Activated CD8-positive, alpha-beta T cell treated with anti-CD3 and anti-CD28 coated beads, Interleukin-2, amount 10 ng/mL, durations not matched to agents 7 days and 5 days (primary cell): Measurements from ENCODE around the gene PCSK6. TPM values are rescaled to one million over a fixed set of nuclear protein-coding genes. Genes with fewer than 3 reads are reported as not detected.

Experiments
- ATAC-seq: fragments of 150-1000 bp; cut with Tn5 transposase; one replicate; pipeline ENCODE4 v1.10.0; 2021; ENCODE audit warnings: moderate library complexity
- CTCF ChIA-PET: fragments of 350-600 bp; sonication (Branson Sonifier 250); formaldehyde crosslinking; loops from one replicate; lab custom pipeline; 2021; ENCODE audit warnings: antibody characterized with exemption; lab: Charles Lee
- POLR2A ChIA-PET: fragments of 350-600 bp; sonication (Branson Sonifier 250); formaldehyde crosslinking; loops from one replicate; lab custom pipeline; 2021; ENCODE audit warnings: antibody characterized with exemption; lab: Charles Lee
- DNase-seq: peaks from one replicate; pipeline ENCODE4 v3.0.0-alpha.2; 2020
- H3K27ac Mint-ChIP-seq: one replicate; pipeline ENCODE4 v1.8.0; 2021; ENCODE audit warnings: mild to moderate bottlenecking, mixed read lengths
- H3K27me3 Mint-ChIP-seq: one replicate; pipeline ENCODE4 v1.8.0; 2021; ENCODE audit warnings: low read depth, mixed read lengths
- H3K36me3 Mint-ChIP-seq: one replicate; pipeline ENCODE4 v1.8.0; 2021; ENCODE audit warnings: low read depth, mixed read lengths
- H3K4me1 Mint-ChIP-seq: one replicate; pipeline ENCODE4 v1.8.0; 2021; ENCODE audit warnings: low read depth, mixed read lengths
- H3K4me3 Mint-ChIP-seq: one replicate; pipeline ENCODE4 v1.8.0; 2021; ENCODE audit warnings: mild to moderate bottlenecking, mixed read lengths
- H3K9me3 Mint-ChIP-seq: one replicate; pipeline ENCODE4 v1.8.0; 2022; ENCODE audit warnings: mixed read lengths; ENCODE audit not compliant: insufficient read depth
- total RNA-seq, 2 experiments: library from RNA; stranded (reverse); gene quantifications; one replicate each; pipeline ENCODE4 v1.2.3, GENCODE V29; 2021

Gene PCSK6
- total RNA-seq, 2 experiments from 2014 or later = 0.68 to 0.76 TPM

DNA sequence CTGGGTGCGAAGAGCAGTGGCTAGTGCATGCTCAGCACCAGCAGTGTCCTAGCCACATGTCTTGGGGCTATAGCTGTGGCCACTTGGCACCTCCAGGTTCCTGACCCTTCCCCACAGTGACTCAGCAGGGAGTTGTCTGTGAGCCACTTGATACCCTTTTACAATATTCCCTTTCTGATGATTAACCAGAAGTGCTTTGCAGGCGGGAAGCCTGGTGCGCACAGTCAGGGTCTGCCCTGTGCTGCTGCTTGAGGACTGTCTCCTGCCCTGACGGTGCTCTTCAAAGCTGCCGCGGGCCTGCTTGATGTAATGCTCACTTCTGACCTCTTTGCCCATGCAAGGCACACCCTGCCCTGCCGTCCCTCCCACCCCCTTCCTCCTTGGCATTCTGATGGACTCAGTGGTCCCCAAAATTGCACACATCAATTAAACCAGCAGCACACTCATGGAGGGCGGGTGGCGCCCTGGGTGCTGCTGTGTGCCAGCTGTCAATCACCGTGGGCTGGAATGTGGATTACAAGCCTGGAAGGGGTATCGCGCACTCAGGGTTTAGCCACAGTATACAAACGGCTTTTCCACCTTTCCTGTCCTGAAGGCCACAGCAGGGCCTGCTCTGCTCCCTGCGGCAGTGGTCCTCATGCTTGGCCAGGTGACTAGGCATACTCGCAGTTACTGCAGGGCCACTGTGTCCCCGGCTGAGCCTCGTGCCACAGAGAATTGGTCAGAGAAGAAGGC is 40.9 kb upstream of the PCSK6 start:
- Mint-ChIP-seq H3K36me3 (no peaks in the 10 kb centered on the region), H3K4me3 (no peak overlapping the region), H3K27me3 (no peaks in the 10 kb centered on the region), H3K27ac (no peak overlapping the region), H3K4me1 (no peaks in the 10 kb centered on the region), H3K9me3 (no peaks in the 10 kb centered on the region)
- CTCF ChIA-PET = no interaction called here
- POLR2A ChIA-PET = no interaction called here
- DNase-seq (peak; percentile 11), ATAC-seq (no peak)

DNA sequence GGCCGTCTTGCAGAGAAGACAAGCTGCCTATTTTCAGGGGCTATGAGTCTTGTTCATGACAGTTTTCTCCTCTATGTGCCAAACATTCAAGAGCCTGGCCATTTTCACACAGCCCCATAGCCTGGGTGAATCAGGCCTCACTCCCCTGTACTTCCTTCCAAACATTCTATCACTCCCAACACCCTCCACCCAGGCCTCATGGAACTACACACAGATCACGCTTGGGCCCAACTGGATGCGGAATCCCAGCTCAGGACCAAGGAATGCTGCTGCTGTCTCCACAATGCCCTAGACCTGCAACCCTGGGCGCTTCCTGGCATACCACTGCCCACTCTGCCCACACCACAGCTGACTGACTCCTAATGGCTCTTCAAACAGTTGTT is 39.4 kb upstream of the PCSK6 start:
- Mint-ChIP-seq H3K4me1 (no peaks in the 10 kb centered on the region), H3K36me3 (no peaks in the 10 kb centered on the region), H3K4me3 (no peak overlapping the region), H3K27ac (no peak overlapping the region), H3K27me3 (no peaks in the 10 kb centered on the region), H3K9me3 (no peaks in the 10 kb centered on the region)
- POLR2A ChIA-PET = no interaction called here
- DNase-seq (no peak), ATAC-seq (no peak)
- CTCF ChIA-PET = no interaction called here

DNA sequence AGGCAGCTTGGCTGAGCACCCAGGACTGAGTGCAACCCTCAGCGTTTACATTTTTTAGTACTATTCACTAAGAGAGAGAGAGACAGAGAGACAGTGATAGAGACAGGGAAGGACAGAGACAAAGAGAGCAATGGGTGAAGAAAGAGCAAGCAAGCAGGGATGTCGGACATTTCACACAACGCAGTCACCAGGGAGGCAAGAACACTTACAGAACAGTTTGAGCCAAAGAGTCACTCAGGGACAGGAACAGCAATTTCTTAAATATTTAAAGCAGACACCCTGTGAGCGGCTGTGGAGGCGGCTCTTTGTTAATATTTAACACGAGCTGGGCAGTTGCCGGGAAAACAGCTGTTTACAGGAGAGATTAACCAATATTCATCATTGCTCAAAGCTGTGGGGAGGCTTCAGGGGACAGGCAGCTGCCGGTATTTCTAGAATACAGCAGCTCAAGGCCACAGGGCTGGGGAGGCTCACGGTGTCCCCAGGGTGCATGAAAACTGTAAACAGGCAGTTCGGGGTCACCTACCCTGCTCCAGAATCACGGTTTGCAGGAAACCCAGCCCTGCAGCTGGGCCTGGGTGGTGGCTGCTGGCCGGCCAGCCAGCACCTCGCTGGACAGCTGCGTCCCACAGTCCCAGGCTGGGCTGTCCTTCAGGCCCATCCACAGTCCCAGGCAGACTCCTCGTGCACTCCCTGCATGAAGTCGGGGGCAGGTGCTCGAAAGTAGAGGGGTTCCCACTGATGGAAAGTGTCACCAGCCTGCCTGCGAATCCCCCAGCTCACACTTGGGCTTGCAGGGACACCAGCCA is 38.8 kb upstream of the PCSK6 start:
- ATAC-seq (no peak), DNase-seq (peak; percentile 17)
- Mint-ChIP-seq H3K36me3 (no peaks in the 10 kb centered on the region), H3K27me3 (no peaks in the 10 kb centered on the region), H3K9me3 (no peaks in the 10 kb centered on the region), H3K4me1 (no peaks in the 10 kb centered on the region), H3K27ac (no peak overlapping the region), H3K4me3 (no peak overlapping the region)
- ChIA-PET POLR2A (no interaction called here), CTCF (interaction anchor here (1.6 kb wide), 1 partner anchor 26 kb away, joined by 4 read pairs; no protein-coding TSS in a partner anchor)

DNA sequence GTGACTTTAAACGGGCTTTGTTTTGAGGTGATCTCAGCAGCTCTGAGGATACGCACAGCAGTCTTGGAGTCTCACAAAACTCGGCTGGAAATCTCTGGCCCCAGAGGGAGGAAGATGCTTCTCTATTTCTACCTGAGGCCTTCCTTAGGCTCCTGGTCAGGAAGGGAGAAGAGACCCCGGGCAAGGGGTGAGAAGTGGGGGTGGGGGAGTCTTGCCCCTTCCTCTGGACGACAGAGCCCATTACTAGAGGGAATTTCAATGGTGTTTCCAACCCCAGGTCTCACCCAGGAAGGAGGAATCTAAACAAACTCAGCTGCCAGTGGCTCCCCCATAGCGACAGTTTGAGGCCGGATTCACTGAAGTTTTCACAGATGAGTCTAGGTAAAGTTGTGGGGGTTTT is 37.4 kb upstream of the PCSK6 start:
- H3K27ac Mint-ChIP-seq = no peak overlapping the region
- CTCF ChIA-PET = interaction anchor here (1.6 kb wide), 1 partner anchor 25 kb away, joined by 4 read pairs; no protein-coding TSS in a partner anchor
- POLR2A ChIA-PET = no interaction called here
- H3K36me3 Mint-ChIP-seq = no peaks in the 10 kb centered on the region
- no peaks in the 10 kb centered on the region for H3K4me1 Mint-ChIP-seq
- no peaks in the 10 kb centered on the region for H3K27me3 Mint-ChIP-seq
- H3K4me3 Mint-ChIP-seq = no peak overlapping the region
- DNase-seq (no peak), ATAC-seq (no peak)
- no peaks in the 10 kb centered on the region for H3K9me3 Mint-ChIP-seq

DNA sequence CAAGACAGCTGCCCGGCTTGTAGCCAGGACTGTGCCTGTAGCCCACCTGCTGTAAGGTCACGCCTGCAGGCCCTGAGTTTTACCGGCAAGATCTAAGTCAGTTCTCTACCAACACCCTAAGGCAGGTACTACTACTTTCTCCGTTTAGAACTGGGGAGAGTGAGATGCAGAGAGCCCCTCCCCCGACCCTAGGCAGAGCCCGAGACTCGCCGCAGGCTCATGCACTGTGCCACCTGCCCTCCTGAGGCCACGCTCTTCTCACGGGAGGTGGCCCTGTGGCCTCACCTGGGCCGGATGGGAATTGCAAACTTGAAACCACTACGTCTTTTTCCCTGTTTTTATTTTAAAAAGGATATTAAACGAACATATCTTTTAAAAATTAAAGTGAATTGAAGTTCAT is 36.9 kb upstream of the PCSK6 start:
- Mint-ChIP-seq H3K4me1 (peaks cover 3% of the 10 kb centered on the region), H3K27ac (no peak overlapping the region), H3K27me3 (no peaks in the 10 kb centered on the region), H3K36me3 (no peaks in the 10 kb centered on the region), H3K9me3 (no peaks in the 10 kb centered on the region), H3K4me3 (no peak overlapping the region)
- ChIA-PET CTCF (no interaction called here), POLR2A (no interaction called here)
- DNase-seq = peak; percentile 15
- ATAC-seq = no peak

DNA sequence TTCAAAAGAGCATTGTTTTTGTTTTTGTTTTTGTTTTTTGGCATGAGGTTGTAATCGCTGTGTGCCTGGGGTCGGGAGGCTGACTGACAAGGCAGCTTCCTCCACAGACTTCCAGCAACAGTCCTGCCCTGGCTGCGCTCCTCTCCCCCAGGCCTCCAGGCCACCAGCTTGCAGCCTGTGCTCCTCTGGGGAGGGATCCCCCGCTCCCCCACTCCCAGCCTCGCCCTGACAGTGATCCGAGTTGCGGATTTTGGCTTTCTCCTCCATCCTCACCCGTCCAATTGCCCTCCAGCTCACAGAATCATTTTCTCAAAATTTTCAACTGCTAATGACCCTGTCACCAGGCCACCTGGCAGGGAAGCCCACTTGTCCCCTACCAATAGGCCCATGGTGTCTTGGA is 36.5 kb upstream of the PCSK6 start:
- Mint-ChIP-seq H3K4me1 (peaks cover 5% of the 10 kb centered on the region), H3K27ac (no peak overlapping the region), H3K27me3 (no peaks in the 10 kb centered on the region), H3K4me3 (no peak overlapping the region), H3K36me3 (no peaks in the 10 kb centered on the region), H3K9me3 (no peaks in the 10 kb centered on the region)
- ChIA-PET POLR2A (no interaction called here), CTCF (no interaction called here)
- ATAC-seq = no peak
- no peak for DNase-seq

DNA sequence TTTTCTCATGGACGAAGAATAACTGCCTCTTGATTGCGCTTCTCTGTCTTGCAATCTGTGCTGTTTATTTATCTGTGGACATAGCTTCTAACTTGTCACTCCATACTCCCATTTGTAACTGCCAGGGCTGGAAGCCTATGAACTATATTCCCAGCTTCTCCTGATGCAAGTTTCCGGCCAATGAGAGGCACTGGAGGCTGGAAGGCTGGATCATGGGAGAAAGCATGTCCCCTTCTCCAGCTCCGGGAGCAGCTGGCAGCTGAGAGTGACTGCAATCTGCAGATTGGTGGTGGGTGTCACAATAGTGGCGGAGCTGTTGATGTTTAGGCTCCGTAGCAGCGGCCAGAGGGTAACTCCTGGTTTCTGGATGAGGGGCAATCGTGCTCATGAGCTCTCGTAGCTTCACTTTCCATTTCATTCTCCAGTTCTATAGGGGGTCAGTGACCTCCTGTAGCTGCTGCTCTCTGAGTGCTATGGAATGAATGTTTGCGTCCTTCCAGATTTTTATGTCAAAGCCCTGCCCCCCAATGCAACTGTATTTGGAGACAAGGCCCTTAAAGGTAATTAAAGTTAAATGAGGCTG is 35.7 kb upstream of the PCSK6 start:
- H3K4me3 Mint-ChIP-seq = no peak overlapping the region
- no peaks in the 10 kb centered on the region for H3K36me3 Mint-ChIP-seq
- ChIA-PET CTCF (no interaction called here), POLR2A (no interaction called here)
- H3K27me3 Mint-ChIP-seq = peaks cover 3% of the 10 kb centered on the region
- peaks cover 5% of the 10 kb centered on the region for H3K4me1 Mint-ChIP-seq
- DNase-seq (no peak), ATAC-seq (no peak)
- H3K27ac Mint-ChIP-seq = no peak overlapping the region
- no peaks in the 10 kb centered on the region for H3K9me3 Mint-ChIP-seq

DNA sequence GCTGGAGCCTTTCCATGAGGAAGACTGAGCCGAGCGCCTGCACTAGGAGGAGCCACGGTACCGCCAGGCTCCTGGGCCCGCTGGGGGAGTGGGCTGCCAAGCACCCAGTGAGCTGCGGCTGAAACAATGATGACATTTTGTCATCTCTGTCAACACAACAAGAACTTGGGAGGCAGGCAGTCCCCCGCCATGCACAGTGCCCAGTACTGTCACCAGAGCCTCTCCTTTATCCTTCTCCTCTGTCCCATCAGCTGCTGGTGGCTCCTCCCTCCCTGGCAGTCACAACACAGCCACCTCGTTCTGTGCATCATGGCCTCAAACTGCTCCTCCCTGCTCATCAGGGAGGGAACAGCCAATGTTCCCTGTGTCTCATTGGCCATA is 34.0 kb upstream of the PCSK6 start:
- ATAC-seq (no peak), DNase-seq (no peak)
- Mint-ChIP-seq H3K4me3 (no peak overlapping the region), H3K36me3 (no peaks in the 10 kb centered on the region), H3K27me3 (peaks cover 5% of the 10 kb centered on the region), H3K4me1 (peaks cover 5% of the 10 kb centered on the region), H3K27ac (no peak overlapping the region), H3K9me3 (no peaks in the 10 kb centered on the region)
- ChIA-PET CTCF (no interaction called here), POLR2A (no interaction called here)

DNA sequence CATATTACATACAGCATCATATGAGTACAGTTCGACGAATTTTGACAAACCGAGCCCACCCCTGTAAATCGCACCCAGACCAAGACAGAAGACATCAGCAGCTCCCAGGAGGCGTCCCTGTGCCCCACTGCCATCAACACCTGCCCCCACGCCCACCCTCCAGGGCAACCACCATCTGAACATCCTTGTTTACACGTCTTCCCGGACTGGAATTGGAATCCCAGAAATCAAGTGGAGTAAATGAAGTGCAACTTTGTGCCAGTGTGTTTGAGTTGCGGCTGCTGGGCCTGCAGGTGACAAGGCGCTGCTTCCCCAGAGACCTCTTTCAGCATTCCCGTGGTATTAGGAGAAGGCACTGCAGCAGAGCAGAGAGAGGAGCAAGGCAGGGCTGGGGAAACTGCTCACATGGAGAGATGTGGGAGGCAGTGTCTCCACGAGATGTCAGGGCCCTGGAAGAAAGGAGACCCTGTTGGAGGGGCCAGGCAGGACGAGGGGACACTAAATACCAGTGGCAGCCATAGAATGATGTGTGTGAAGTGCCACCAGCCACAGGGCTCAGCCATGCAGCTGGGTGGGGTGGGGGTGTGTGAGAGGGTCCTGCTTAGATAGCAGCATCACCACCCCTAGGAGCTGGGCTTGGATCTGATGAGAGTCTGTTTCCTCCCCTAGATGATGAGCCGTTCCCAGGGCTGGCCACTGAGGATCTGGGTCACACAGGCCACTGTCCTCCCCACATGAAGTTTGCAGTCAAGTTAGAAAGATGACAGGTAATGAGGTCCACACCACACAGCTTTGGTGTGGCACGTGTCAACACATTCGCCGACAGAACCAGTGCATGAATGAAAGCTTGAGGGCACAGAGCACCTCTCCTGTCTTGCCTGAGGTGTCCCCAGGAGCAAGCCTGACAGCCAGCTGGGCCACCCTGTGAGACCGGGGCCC is 33.4 kb upstream of the PCSK6 start:
- no peak overlapping the region for H3K27ac Mint-ChIP-seq
- no peaks in the 10 kb centered on the region for H3K36me3 Mint-ChIP-seq
- ChIA-PET CTCF (no interaction called here), POLR2A (no interaction called here)
- ATAC-seq (no peak), DNase-seq (no peak)
- H3K27me3 Mint-ChIP-seq = peaks cover 5% of the 10 kb centered on the region
- no peaks in the 10 kb centered on the region for H3K9me3 Mint-ChIP-seq
- peaks cover 5% of the 10 kb centered on the region for H3K4me1 Mint-ChIP-seq
- H3K4me3 Mint-ChIP-seq = no peak overlapping the region

DNA sequence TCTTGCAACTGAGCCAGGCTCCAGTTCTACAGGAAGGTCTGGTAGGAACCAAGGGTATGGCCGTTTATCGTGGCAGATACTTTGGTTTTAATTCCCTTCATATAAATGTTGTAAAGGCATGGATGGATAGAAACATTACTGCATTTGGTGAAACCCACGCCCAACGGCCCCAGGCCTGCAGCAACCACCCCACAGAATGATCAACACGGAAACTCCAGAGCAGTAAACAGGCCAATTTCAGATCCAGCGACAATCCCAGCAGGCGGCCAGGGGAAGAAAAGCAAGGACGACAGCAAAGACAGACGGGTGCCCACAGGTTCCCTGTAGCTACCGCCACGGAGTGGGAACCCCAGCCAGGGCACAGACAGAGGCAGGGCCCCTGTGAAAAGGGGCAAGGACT is 32.6 kb upstream of the PCSK6 start:
- no peaks in the 10 kb centered on the region for H3K9me3 Mint-ChIP-seq
- no peak for ATAC-seq
- CTCF ChIA-PET = no interaction called here
- no peaks in the 10 kb centered on the region for H3K36me3 Mint-ChIP-seq
- POLR2A ChIA-PET = no interaction called here
- peaks cover 5% of the 10 kb centered on the region for H3K27me3 Mint-ChIP-seq
- no peak for DNase-seq
- no peak overlapping the region for H3K4me3 Mint-ChIP-seq
- H3K4me1 Mint-ChIP-seq = peaks cover 5% of the 10 kb centered on the region
- H3K27ac Mint-ChIP-seq = no peak overlapping the region

DNA sequence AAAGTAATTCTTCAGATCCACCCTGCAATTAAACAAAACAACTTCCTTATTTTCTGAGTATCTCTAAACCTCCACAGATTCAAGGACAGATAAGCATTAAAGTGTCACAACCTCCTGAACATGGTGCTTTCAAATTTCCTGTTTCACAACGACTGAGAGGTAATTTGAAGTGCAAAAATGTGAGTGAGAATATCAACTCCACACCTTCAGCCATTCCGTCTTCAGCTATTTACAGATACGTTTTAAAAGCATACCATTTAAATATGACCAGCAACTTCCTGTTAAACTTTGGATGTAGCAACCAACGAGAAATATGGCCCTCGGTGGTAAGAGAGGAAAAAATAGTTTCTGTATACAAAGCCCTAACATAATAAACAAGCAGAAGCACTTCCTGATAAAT is 32.1 kb upstream of the PCSK6 start:
- Mint-ChIP-seq H3K27me3 (peaks cover 6% of the 10 kb centered on the region), H3K4me1 (peaks cover 5% of the 10 kb centered on the region), H3K4me3 (no peak overlapping the region), H3K27ac (no peak overlapping the region), H3K9me3 (peaks cover 4% of the 10 kb centered on the region), H3K36me3 (no peaks in the 10 kb centered on the region)
- ATAC-seq = no peak
- no peak for DNase-seq
- CTCF ChIA-PET = no interaction called here
- POLR2A ChIA-PET = no interaction called here
